Brain microvascular endothelial cell (primary cell): ENCODE data around the gene UBR2.
"Not testable (repeated sequence)": the region's sequence is repeated elsewhere in the genome, so short reads cannot be mapped to it uniquely, and the experiment has no call there.

Experiments used
- DNase-seq: peaks from one replicate; pipeline ENCODE4 v3.0.0-alpha.2; 2020
- H3K27ac ChIP-seq: fragments of 250-450 bp; sonication (Bioruptor Pico); 2 replicates; pipeline ENCODE4 v1.5.1; 2020; ENCODE audit warnings: mild to moderate bottlenecking, moderate library complexity
- H3K27me3 ChIP-seq: fragments of 250-450 bp; sonication (Bioruptor Pico); replicated peaks from 2 replicates; pipeline ENCODE4 v1.5.1; 2020; ENCODE audit warnings: mild to moderate bottlenecking
- H3K36me3 ChIP-seq: fragments of 250-450 bp; sonication (Bioruptor Pico); replicated peaks from 2 replicates; pipeline ENCODE4 v1.5.1; 2020; ENCODE audit warnings: mild to moderate bottlenecking
- H3K4me3 ChIP-seq: 2 replicates; pipeline ENCODE4 v1.5.1; 2011; ENCODE audit warnings: low read depth, mild to moderate bottlenecking, control low read depth, low read length, moderate library complexity
- CTCF ChIP-seq: IDR thresholded peaks from 2 replicates; pipeline ENCODE4 v1.5.1; 2011; ENCODE audit warnings: low read depth, mild to moderate bottlenecking, moderate library complexity, low read length, control low read depth, inconsistent platforms; ENCODE audit errors: missing control alignments
- in situ Hi-C: cut with HindIII; loops from 2 replicates; pipeline ENCODE4 v1.10.0; 2017; ENCODE audit warnings: low sequenced_read_pairs, low pct_ligation_motif_present

UBR2 gene

DNA sequence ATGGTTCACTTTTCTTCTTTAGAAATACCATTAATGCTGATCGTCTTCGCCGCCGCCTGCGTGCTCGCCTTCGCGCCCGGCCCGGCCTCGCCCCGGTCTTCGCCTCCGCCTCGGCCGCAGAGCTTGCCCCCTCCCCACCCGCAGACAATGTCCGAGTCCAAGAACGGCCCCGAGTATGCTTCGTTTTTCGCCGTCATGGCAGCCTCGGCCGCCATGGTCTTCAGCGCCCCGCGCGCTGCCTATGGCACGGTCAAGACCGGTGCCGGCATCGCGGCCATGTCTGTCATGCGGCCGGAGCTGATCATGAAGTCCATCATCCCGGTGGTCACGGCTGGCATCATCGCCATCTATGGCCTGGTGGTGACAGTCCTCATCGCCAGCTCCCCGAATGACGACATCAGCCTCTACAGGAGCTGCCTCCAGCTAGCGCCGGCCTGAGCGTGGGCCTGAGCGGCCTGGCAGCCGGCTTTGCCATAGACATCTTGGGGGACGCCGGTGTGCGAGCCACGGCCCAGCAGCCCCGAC is 163.3 kb downstream of the UBR2 start:
- Histone ChIP-seq H3K36me3 (no peaks in the 10 kb centered on the region), H3K4me3 (peak overlapping the region; percentile 57), H3K27me3 (no peaks in the 10 kb centered on the region), H3K27ac (peak overlapping the region; percentile 18)
- DNase-seq = no peak
- in situ Hi-C loops = no loop called here
- TF ChIP-seq CTCF = no peak

DNA sequence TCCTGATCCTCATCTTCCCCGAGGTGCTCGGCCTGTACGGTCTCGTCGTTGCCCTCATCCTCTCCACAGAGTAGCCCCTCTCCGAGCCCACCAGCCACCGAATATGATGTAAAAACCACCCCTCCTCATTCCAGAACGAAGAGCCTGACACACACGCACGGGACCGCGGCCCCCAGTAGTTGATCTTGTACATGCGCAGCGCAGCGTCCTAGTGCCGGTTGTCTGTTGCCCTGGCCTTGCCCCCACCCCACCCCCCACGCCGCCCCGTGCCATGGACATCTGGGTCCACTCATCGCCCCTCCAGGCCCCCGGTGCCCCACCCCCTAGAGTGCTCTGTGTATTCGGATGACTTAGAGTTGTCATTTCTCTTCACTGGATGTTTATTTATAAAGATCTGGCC is 163.8 kb downstream of the UBR2 start:
- in situ Hi-C loops = no loop called here
- no peak for DNase-seq
- no peaks in the 10 kb centered on the region for H3K27me3 ChIP-seq
- H3K36me3 ChIP-seq = no peaks in the 10 kb centered on the region
- peak overlapping the region; percentile 18 for H3K27ac ChIP-seq
- no peak for TF ChIP-seq CTCF
- H3K4me3 ChIP-seq = peak overlapping the region; percentile 57

DNA sequence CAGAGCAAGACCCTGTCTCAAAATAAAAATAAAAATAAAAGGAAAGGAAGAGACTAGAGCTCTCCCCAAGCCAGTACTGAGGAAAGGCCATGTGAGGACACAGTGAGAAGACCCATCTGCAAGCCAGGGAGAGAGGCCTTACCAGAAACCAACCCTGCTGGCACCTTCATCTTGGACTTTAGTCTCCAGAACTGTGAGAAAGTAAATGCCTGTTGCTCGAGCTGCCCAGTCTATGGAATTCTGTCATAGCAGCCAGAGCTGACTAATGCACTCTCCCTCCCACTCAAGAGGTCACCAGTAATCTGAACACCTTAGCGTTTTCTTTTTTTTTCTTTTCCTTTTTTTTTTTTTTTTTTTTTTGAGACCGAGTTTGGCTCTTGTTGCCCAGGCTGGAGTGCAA is 165.9 kb downstream of the UBR2 start:
- no peaks in the 10 kb centered on the region for H3K36me3 ChIP-seq
- DNase-seq = no peak
- TF ChIP-seq CTCF = no peak
- no peaks in the 10 kb centered on the region for H3K27me3 ChIP-seq
- in situ Hi-C loops = no loop called here
- H3K27ac ChIP-seq = no peak overlapping the region
- H3K4me3 ChIP-seq = no peak overlapping the region

DNA sequence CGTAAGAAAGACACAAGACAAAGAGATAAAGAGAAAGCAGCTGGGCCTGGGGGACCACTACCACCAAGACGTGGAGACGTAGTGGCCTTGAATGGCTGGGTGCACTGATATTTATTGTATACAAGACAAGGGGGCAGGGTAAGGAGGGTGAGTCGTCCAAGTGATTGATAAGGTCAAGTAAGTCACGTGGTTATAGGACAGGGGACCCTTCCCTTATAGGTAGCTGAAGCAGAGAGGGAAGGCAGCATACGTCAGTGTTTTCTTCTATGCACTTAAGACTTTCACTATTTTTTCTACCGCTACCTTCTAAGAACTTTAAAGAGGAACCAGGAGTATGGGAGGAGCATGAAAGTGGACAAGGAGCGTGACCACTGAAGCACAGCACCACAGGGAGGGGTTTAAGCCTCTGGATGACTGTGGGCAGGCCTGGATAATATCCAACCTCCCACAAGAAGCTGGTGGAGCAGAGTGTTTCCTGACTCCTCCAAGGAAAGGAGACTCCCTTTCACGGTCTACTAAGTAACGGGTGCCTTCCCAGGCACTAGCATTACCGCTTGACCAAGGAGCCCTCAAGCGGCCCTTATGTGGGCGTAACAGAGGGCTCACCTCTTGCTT is 170.1 kb downstream of the UBR2 start:
- H3K27me3 ChIP-seq, in situ Hi-C loops: not testable (repeated sequence)

DNA sequence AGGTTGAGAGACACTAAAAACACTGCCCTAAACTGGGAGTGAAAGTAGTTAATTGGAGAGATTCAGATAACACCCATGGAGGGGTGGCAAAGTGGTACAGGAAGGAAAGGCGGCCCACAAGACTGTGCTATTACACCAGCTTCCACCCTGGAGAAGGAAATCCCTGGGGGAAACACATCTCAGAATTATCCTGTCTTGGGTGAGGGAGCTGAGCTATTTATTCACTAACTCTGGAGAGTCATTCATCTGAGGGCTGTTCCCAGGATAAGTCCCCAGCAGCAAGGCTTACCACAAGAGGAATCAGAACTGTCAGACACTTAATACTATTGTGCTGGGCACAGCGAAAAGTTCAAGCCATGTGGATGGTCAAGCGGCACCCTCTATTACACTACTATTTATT is 172.1 kb downstream of the UBR2 start:
- Histone ChIP-seq H3K4me3 (no peak overlapping the region), H3K27me3 (no peaks in the 10 kb centered on the region), H3K27ac (no peak overlapping the region), H3K36me3 (no peaks in the 10 kb centered on the region)
- in situ Hi-C loops = no loop called here
- TF ChIP-seq CTCF = no peak
- DNase-seq = no peak

More for the DNA sequence above, 170.1 kb downstream of the UBR2 start:
- H3K36me3 ChIP-seq, H3K27ac ChIP-seq, H3K4me3 ChIP-seq, DNase-seq: not testable (repeated sequence)

- Histone ChIP-seq H3K4me3 (no peak overlapping the region), H3K36me3 (no peaks in the 10 kb centered on the region), H3K27me3 (no peaks in the 10 kb centered on the region), H3K27ac (no peak overlapping the region)
- no peak for DNase-seq
- in situ Hi-C loops = no loop called here
- TF ChIP-seq CTCF = no peak
Measured at GRCh38 chr6:42740725-42741124, 176.9 kb downstream of the UBR2 start.
